Retina (tissue), 1 donor: ENCODE measurements around the gene TMEM53.

Experiments
- DNase-seq: peaks from one replicate; pipeline ENCODE4 v3.0.0-alpha.2; 2016

TMEM53 gene

GRCh38 chr1:44645476-44646244, 28.6 kb downstream of the TMEM53 start:
- DNase-seq, result no peak

GRCh38 chr1:44644806-44645205, 29.5 kb downstream of the TMEM53 start:
- no peak for DNase-seq

DNA sequence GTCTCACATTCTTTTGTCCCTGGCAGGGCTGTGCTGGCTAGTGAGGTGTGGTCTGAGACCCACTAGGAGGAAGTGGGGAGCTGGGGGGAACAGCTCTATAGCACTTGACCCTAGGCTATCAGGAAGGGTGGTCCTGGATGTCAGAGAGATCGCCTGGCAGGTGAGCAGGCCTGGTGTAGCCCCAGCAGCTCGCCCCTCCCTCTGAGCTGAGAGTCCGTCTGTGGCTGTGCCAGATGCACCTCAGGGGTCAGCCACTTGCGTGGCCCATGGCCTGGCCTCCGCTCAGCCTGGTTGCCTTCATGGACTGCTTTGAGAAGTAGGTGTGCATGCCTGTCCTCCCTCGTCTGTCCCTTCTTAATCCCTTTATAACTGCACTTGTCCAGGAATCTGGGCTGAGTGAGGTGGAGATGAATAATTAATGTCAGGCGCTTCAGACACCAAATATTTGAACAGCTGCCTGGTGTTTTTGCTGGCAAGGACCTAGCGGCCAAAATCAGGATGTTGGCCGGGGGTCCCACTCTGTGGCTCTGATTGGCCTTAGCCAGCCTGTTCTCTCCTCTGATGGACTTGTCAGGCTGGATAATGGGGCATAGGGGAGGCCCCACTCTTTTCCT, 30.5 kb downstream of the TMEM53 start:
- no peak for DNase-seq

- no peak for DNase-seq
Observed at GRCh38 chr1:44642925-44643324, 31.4 kb downstream of the TMEM53 start.

GRCh38 chr1:44642255-44642654, 32.0 kb downstream of the TMEM53 start:
- no peak for DNase-seq

DNA sequence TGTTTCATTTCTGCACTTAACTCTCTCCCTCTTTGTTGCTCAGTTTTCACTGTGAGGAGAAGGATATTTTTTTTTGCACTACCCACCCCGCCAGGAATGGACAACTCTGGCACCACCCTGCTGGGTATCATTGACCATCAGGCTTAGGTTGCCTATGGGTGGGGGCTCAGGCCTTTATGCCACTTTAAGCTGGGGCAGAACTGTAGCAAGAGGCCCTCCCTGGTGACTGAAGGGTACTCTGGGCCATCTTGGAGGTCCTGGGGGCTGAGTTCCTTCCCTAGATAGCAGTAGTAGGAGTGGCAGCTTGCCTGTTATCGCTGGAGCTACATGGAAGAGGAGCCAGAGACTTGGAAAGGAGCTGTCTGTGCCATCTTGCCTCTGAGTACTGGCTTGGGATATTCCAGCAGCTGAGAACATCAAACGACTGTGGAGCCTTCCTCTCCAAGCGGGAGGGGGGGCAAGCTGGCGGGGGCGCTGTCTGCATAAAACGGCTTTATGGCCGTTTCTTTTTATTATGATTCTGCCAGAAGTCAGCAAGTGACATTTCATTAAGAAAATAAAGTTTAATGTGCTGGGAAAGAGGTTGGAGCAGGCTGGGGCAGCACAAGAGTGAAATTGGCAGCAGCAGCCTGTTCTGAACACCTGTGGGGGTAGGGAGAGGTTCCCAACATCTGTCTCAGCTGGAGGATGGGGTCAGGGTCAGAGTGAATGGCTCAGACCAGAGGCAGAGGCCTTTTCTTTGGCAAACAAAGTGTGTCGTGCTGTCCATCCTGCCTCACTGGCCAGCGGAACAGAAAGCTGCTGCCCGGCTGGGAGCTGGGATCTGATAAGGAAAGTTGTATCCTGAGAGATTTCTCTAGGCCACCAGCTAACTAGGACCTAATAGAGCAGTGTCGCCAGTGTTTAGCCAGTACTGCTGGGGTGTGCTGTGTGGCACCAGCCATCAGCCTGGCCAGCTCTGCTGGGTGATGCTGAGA, 32.9 kb downstream of the TMEM53 start:
- DNase-seq, result no peak

- no peak for DNase-seq
Observed at GRCh38 chr1:44640200-44640853, 34.0 kb downstream of the TMEM53 start.

GRCh38 chr1:44637702-44638411, 36.4 kb downstream of the TMEM53 start:
- peak; percentile 88 for DNase-seq

- DNase-seq, result peak; percentile 70
Observed at GRCh38 chr1:44636688-44637598, 37.3 kb downstream of the TMEM53 start.

DNA sequence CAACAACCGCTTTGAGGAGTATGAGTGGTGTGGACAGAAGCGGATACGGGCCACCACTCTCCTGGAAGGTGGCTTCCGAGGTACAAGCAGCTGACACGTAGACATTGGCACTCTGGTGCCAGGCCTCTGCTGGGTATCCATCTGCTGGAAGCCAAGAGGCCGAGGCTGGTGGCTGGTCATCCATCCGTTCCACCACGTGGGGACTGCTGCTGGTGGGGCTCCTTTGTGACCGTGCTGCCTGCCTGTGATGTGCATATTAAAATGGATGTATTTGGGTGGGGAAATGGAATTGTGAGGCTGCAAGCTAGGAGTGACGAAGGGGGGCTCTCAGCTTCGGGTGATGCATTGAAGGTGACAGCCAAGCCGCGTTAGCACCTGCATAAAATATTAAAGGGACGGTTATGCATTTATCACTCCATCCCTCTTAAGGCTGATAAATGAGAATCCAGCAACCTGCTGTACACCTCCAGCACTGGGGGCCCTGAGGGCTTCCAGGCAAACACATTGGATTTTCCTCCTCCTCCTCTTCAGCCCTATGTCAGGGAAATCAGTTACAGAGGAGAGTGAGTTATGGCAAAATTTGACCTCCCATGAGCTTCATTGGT, 38.1 kb downstream of the TMEM53 start:
- peak; percentile 73 for DNase-seq

GRCh38 chr1:44635439-44635838, 38.8 kb downstream of the TMEM53 start:
- DNase-seq, result no peak

- no peak for DNase-seq
Observed at GRCh38 chr1:44634606-44635189, 39.6 kb downstream of the TMEM53 start.

DNA sequence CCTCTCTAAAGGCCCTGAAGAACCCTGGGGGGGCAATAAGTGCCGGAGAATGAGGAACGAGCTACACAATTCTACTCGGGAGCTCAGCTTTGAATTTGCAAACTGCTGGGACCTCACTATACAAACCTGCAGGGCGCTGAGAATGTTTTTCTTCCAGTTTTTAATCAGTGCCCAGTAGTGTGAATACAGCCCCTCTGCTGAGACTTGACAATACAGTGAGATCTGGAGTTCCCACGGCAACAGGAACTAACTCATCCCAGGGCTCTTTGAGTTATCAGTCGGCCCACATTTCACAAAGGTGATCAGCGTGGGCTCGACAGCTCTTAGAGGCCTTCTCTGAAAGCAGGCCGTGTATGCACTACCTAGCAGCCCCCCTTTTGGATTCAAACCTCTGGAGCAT, 41.7 kb downstream of the TMEM53 start:
- DNase-seq, result peak; percentile 63

- peak; percentile 91 for DNase-seq
Observed at GRCh38 chr1:44631647-44632539, 42.4 kb downstream of the TMEM53 start.

- no peak for DNase-seq
Observed at GRCh38 chr1:44631333-44631646, 43.0 kb downstream of the TMEM53 start.

DNA sequence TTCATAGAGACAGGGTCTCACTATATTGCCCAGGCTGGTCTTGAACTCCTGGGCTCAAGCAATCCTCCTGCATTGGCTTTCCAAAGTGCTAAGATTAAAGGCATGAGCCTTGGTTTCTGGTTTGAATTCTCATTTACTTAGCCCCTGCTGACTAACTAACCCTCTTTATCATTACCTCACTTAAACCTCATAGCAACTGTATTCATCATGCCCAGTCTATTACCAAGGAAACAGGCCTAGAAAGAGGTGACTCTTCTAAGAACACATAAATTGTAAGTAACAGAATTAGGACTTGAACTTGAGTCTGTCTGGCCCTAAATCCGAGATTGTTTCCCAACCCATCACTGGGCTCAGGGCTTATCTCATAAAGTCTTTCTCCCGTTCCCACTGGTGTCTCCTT, 44.2 kb downstream of the TMEM53 start:
- no peak for DNase-seq

- DNase-seq, result no peak
Observed at GRCh38 chr1:44628962-44629756, 45.1 kb downstream of the TMEM53 start.

GRCh38 chr1:44625348-44625747, 48.9 kb downstream of the TMEM53 start:
- peak; percentile 40 for DNase-seq
